GM18526 (cell line): ENCODE measurements around the gene PLEKHB1.

Source experiments
- POLR2A ChIP-seq: IDR thresholded peaks from 3 replicates; pipeline ENCODE4 v1.6.1; 2011; ENCODE audit not compliant: insufficient read length; ENCODE audit errors: extremely low read depth

PLEKHB1 gene

DNA sequence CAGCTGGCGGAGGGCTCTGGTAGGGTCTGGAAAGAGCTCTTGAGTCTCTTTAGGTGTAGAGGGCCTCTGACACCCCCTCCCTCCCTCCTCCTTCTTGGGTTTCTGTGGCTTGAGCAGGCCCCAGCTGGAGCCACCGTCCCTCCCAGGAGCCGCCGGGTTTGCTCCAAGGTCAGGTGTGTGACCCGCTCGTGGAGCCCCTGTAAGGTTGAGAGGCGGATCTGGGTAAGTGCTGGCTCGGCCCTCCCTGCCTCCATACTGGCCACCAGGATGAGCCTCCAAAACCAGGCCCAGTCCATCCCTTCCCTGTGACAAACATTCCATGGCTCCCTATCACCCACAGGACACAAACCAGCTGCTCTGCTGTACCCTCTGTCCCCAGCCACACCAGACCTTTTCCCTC, 9.3 kb downstream of the PLEKHB1 start:
- TF ChIP-seq POLR2A: no peak

DNA sequence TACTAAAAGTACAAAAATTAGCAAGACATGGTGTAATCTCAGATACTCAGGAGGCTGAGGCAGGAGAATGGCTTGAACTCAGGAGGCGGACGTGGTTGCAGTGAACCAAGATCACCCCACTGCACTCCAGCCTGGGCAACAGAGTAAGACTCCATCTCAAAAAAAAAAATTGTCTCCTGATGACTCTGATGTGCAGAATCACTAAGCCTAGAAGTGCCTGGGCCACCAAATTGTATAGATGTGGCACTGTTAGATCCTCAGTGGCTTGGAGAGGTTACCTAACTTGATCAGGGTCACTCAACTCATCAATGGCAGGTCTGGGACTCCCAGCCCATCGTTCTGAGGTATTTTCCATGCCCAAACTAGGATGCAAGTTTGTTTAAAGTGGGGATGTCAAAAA, 10.6 kb downstream of the PLEKHB1 start:
- TF ChIP-seq POLR2A: no peak

DNA sequence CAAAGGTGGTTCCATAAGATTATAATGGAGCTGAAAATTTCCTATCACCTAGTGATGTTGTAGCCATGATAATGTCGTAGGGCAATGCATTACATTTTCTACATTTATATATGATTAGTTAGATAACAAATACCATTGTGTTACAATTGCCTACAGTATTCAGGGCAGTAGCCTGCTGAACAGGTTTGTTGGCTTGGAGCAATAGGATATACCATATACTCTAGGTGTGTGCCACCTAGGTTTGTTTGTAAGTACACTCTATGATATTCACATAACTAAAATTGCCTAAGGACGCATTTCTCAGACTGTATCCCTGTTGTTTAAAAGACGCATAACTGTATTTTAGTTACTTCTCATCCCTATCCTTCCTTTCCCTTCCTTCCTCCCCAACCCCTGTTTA, 13.6 kb downstream of the PLEKHB1 start:
- no peak for TF ChIP-seq POLR2A

DNA sequence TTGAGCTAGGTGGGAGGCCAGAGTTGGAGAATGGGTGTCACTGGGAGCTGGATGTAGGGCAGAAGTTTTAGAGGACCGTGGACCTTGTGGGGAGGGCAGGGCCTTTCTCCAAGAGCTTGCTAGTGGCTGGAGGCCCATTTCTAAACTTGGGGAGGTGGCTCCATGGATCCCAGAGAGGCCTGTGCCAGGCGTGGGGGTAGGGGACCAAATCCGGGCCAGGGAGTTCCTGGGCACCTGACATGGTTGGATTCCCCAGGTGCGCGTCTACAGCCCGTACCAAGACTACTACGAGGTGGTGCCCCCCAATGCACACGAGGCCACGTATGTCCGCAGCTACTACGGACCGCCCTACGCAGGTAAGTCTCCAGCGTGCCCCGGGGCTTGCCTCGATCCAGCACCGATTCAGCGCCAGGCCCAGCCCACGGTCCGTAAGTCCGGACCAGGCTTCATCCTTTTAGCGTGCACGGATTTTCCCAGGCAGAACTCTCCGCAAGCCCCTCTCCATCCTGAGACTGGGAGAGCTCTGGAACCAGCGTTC, 14.2 kb downstream of the PLEKHB1 start:
- no peak for TF ChIP-seq POLR2A

DNA sequence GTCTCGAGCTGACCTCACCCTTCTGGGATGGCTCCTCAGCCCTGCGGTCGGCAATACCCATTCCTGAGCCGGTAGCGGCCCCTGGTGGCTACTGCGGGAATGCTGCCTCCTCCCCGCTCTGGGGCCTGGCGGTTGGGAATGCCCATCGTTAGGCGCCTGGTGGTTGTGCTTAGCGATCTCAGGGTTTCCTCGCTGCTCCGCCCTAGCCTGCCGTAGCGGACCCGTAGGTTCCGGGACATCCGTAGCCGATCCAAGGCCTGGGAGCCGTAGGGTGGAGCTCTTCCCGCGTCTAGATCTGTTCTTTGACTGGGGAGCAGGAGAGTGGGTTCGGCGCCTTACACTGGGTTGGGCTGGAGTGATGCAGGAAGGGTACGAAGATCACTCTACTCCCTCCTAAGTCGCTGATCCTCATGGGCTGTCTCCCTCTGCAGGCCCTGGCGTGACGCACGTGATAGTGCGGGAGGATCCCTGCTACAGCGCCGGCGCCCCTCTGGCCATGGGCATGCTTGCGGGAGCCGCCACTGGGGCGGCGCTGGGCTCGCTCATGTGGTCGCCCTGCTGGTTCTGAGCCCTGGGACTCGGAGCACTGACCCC, 14.8 kb downstream of the PLEKHB1 start:
- TF ChIP-seq POLR2A: no peak

DNA sequence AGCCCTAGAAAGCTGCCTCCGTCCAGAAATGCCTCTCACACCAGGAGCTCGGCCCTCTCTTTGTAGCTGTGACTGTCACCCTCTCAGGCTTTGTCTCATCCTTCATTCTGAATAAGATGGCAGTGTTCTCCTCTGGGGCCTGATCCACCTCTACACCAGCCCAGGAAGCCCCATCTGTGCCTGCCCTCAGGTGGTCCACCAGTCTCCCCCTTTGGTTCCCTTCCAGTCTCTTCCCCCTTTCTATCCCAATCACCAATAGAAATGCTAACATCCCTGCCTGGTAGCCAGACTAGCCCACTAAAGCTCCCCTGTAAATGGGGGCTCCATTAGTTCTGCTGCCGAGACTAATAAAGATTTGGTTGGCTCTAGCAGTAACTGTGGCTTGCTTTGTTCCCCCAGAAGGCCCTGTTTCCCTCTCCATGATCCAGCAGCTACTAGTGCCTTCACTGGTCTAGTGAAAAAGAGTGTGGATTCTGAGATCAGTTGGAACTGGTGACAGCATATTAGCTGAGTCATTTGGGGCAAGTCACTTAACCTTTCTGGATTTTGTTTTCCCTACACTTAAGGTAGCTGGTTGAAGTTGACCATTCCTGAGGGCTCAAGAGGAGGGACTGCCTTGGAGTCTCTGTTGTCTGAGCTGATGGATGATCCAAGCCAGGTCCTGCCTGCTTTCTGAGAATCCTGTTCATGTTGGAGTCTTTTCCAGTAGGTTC, 16.2 kb downstream of the PLEKHB1 start:
- no peak for TF ChIP-seq POLR2A

DNA sequence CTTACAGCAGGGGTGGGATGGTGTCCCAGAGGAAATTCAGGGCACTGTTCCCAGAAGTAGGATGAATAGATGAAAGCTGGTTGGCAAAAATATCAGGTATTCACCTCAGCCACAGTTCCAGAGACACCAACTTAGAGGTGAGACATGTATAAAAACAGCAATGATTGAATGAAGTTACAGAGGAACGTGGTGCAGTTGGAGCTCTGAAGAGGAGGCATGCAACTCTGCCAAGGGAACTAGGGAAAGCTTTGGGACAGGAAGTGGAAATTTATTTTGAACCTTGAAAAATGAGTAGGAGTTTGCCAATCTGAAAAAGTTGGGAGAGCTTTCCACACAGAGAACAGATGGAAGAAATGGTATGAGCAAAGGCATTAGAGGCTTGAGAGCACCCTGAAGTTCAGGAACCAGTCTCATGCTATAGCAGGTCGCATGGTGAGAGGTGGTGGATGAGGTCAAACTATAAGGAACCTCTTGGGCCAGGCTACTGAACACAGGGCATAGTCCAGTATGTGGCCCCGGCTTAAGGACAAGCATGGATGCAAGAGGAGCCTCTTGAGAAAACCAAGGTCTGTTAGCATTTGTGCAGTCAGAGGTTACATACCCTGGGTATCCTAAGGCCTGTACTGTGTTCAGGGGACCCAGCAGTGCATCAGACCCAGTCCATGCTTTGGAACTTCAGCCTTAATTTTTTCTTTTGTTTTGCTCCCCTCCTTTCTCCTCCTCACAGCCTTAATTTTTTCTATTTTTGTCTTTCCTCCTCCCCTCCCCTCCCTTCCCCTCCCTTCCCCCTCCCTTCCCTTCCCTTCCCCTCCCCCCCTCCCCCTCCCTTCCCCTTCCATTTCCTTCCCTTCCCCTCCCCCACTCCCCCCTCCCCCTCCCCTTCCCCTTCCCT, 17.5 kb downstream of the PLEKHB1 start:
- no peak for TF ChIP-seq POLR2A

DNA sequence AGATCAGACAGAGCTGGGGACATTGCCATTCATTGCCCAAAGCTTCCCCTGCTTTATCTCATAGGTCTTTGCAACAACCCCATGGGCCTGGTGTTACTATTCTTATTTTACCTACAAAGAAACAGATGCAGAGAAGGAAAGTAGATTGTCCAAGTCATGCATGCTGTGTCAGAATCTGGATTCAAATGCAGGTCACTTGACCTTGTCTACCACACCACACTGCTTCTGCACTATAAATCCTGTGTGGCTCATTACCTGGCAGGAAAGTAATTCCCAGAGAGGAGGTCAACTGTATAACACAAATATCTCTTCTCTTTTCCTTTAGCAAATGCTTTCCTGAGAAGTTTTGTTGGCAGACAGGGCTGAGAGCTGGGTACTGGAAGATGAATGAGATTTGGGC, 18.5 kb downstream of the PLEKHB1 start:
- TF ChIP-seq POLR2A: no peak

DNA sequence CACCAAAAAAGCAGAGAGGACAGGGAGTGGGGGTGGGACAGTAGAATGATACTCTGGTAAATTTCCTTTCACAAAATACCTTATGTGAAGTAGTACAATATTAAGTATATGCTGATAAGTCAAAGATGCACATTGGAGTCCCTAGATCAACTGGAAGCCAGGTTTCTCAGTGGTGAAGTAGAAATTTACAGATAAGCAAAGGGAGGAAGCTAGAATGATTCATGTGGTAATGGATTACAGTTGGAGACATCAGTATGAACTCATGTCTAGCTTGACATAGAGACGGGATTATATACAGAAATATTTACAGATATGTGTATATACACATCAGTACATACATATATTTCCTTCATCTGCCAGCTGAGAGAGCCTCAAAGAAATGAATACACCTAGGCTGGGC, 21.5 kb downstream of the PLEKHB1 start:
- no peak for TF ChIP-seq POLR2A

DNA sequence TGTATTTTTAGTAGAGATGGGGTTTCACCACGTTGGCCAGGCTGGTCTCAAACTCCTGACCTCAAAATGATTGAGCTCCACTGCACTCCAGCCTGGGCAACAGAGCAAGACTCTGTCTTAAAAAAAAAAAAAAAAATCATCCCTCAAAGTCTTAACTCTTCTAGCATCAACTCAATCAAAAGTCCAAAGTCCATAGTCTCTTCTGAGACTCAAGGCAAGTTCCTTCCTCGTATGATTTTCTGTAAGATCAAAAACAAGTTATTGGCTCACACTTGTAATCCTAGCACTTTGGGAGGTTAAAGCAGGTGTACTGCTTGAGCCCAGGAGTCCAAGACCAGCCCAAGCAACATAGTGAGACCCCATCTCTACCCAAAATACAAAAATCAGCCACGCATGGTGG, 24.4 kb downstream of the PLEKHB1 start:
- no peak for TF ChIP-seq POLR2A

DNA sequence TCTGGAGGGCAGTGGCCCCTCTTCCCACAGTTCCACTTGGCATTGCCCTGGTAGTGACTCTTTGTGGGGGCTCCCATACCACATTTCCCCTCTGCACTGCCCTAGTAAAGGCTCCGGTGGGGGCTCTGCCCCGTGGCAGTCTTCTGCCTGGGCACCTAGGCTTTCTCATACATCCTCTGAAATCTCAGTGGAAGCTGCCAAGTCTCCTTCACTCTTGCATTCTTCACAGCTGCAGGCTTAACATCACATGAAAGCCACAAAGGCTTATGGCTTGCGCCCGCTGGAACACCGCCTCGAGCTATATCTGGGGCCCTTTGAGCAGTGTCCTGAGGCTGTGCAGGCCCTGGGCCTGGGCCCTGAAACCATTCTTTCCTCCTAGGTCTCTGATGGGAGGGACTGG, 25.3 kb downstream of the PLEKHB1 start:
- TF ChIP-seq POLR2A: no peak

DNA sequence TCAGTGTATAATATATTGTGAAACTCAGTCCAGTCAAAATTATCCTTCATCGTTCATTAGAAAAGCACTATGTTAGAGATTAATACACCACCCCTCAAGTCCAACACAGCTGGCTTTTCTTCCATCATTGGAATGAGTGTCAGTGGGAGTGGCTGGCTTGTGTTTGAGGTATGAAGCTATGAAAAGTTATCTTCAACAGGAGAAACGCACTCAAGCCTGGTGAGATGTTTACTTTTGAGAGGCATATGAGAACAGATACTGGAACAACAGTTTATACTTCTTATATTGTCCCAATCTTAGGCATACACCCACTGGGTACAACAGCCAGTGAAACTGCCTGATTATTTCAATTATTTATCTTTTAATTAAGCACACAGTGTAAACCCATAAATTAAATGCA, 34.3 kb downstream of the PLEKHB1 start:
- no peak for TF ChIP-seq POLR2A

DNA sequence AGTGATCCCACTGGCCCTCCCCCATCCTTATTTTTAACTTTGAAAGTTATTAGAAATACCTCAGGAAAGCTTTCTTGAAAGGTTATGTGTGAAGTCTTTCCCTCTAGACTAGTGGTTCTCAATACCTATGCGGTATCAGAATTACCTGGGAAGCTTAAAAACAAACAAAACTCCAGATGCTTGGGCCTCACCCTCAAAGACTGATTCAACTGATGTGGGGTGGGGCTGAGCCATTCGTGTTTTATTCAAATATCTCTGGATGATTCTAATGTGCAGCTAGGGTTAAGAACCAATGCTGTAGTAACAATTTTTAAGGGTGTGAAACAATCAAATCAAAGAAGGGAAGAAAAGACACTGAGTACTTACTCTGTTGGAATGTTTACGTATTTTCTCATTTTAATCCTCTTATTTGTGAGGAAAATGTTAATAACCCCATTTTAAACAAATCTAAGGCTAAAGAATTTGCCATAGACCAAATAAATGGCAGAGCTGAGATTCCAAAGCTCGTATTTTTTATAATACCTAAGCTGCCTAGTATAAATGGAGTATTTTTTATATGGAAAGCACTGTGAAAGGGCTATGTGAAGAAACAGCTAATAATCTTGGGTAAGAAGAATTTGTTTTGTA, 47.6 kb downstream of the PLEKHB1 start:
- TF ChIP-seq POLR2A: no peak

DNA sequence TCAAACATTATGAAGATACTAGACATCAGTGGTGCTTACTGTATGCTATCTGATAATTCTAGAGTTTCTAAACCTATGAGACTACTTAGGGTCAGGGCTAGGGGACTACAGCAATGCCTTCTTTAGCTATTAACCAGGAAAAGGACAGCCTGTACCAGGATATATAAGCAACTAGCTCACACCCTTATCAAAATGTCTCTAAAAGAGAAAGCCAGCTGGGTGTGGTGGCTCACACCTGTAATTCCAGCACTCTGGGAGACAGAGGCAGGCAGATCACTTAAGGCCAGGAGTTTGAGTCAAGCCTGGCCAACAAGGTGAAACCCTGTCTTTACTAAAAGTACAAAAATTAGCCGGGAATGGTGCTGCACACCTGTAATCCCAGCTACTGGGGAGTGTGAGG, 58.7 kb downstream of the PLEKHB1 start:
- no peak for TF ChIP-seq POLR2A

DNA sequence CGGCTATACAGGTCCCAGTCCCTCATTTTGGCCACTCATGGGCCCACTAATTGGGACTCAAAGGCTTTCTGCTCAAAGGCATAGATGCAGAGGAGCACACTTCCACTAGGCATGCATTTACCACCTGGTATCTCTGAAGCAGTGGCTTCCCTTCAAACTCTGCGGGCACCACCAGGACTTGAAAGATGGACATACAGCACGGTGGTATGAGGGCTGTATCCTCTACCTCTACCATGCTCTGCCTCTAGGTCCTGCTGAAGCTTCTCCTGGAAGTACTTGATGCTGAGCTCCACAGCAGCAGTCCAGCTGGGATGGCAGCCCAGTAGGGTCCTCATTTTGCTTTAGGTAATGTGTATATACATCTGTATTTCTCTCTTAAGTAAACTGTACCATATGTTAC, 64.6 kb downstream of the PLEKHB1 start:
- no peak for TF ChIP-seq POLR2A
